ENCODE data around the gene HDLBP.

The HDLBP gene

DNA sequence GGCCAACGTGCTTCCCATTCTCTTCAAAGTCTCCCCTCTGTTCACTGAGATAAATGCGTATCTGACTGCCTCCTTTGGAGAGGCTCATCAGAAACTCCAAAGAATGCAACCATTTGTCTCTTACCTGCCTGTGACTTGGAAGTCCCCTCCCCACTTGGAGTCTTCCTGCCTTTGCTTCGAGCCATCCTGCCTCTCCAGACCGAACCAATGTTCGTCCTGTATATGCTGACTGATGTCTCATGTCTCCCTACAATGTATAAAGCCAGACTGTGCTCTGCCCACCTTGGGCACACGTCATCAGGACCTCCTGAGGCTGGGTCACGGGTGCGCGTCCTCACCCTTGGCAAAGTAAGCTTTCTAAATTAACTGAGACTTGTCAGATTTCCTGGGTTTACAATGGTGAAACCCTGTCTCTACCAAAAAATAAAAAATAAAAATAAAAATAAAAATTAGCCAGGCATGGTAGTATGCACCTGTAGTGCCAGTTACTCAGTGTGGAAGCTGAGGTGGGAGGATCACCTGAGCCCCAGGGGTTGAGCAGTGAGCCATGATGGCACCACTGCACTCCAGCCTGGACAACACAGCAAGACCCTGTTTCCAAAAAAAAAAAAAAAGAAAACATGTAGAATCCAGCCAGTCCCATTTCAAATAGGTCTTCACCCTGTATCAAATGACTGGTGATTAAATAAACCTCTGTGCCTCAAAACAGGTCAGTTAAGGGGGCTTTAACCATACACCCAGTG, 29.0 kb downstream of the HDLBP start:
- H4K20me1 ChIP-seq (ENCODE audit: insufficient read depth, low read length): peaks cover 38% of the 10 kb centered on the region
- no peak overlapping the region for H3K27ac ChIP-seq (ENCODE audit: low read length)

DNA sequence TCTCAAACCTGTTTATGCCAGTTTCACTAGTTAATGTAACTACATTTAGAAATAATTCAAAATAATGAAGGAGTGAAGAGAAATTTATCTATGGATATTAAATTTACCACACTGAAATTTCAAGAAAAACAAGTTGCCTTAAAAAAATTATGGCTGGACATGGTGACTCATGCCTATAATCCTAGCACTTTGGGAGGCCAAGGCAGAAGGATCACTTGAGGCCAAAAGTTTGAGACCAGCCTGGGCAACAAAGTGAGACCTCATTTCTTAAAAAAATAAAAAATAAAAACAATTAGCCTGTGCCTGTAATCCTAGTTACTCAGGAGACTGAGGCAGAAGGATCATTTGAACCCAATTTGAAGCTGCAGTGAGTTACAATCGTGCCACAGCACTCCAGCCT, 29.9 kb downstream of the HDLBP start:
- H3K4me1 ChIP-seq (ENCODE audit: low read length): peaks cover under 1% of the 10 kb centered on the region; the same call in 1 of the 2 replicates
- peaks cover 51% of the 10 kb centered on the region for H3K79me2 ChIP-seq (ENCODE audit: low read length)
- H3K36me3 ChIP-seq (replicated peaks; ENCODE audit: low read depth, low read length): no peaks in the 10 kb centered on the region
- no peaks in the 10 kb centered on the region for H3K9me3 ChIP-seq (ENCODE audit: insufficient read depth, low read length)
- H3K4me3 ChIP-seq (ENCODE audit: low read length): no peak overlapping the region
- H2AFZ ChIP-seq (ENCODE audit: low read depth, low read length): no peak overlapping the region
- H3K27me3 ChIP-seq (ENCODE audit: low read depth, low read length): no peaks in the 10 kb centered on the region
- TF ChIP-seq, protein P1, sequence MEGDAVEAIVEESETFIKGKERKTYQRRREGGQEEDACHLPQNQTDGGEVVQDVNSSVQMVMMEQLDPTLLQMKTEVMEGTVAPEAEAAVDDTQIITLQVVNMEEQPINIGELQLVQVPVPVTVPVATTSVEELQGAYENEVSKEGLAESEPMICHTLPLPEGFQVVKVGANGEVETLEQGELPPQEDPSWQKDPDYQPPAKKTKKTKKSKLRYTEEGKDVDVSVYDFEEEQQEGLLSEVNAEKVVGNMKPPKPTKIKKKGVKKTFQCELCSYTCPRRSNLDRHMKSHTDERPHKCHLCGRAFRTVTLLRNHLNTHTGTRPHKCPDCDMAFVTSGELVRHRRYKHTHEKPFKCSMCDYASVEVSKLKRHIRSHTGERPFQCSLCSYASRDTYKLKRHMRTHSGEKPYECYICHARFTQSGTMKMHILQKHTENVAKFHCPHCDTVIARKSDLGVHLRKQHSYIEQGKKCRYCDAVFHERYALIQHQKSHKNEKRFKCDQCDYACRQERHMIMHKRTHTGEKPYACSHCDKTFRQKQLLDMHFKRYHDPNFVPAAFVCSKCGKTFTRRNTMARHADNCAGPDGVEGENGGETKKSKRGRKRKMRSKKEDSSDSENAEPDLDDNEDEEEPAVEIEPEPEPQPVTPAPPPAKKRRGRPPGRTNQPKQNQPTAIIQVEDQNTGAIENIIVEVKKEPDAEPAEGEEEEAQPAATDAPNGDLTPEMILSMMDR (IDR thresholded peaks at IDR 0.05; ENCODE audit: low read depth, low read length): no peak
- TF ChIP-seq EZH2phosphoT487 (IDR thresholded peaks at IDR 0.05; ENCODE audit: low read depth): no peak
- no peak overlapping the region for H3K4me2 ChIP-seq (ENCODE audit: low read length)
- H4K20me1 ChIP-seq (ENCODE audit: insufficient read depth, low read length): peaks cover 28% of the 10 kb centered on the region
- H3K27ac ChIP-seq (ENCODE audit: low read length): no peak overlapping the region
- no peak overlapping the region for H3K9ac ChIP-seq (ENCODE audit: low read length)

More for the DNA sequence above, 29.0 kb downstream of the HDLBP start:
- Histone ChIP-seq H3K27me3 (ENCODE audit: low read depth, low read length) (no peaks in the 10 kb centered on the region), H3K4me2 (ENCODE audit: low read length) (no peak overlapping the region), H3K9ac (ENCODE audit: low read length) (no peak overlapping the region), H3K4me3 (ENCODE audit: low read length) (no peak overlapping the region), H3K36me3 (replicated peaks; ENCODE audit: low read depth, low read length) (no peaks in the 10 kb centered on the region), H3K9me3 (ENCODE audit: insufficient read depth, low read length) (no peaks in the 10 kb centered on the region), H3K79me2 (ENCODE audit: low read length) (peaks cover 58% of the 10 kb centered on the region), H2AFZ (ENCODE audit: low read depth, low read length) (no peak overlapping the region), H3K4me1 (ENCODE audit: low read length) (no peaks in the 10 kb centered on the region)
- no peak for TF ChIP-seq EZH2phosphoT487 (IDR thresholded peaks at IDR 0.05; ENCODE audit: low read depth)
- TF ChIP-seq, protein P1 (IDR thresholded peaks at IDR 0.05; ENCODE audit: low read depth, low read length): no peak

DNA sequence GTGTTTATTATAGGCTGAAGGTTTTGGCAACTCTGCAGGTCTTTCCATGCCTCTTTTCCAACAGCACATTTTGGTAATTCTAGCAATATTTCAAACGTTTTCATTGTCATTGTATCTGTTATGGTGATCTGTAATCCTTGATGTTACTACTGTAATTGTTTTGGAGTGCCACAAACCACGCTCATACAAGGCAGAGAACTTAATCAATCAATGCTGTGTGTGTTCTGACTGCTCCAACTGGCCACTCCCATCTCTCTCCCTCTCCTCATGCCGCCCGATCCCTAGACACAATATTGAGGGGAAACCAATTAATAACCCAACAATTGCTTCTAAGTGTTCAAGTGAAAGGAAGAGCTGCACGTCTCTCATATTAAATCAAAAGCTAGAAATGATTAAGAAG, 32.9 kb downstream of the HDLBP start:
- H3K79me2 ChIP-seq (ENCODE audit: low read length): peaks cover 44% of the 10 kb centered on the region
- 0 out of 2 replicates have a peak, but pooled peaks cover 15% of the 10 kb centered on the region for H4K20me1 ChIP-seq (ENCODE audit: insufficient read depth, low read length)
- H3K27me3 ChIP-seq (ENCODE audit: low read depth, low read length): no peaks in the 10 kb centered on the region
- no peaks in the 10 kb centered on the region for H3K9me3 ChIP-seq (ENCODE audit: insufficient read depth, low read length)
- H3K36me3 ChIP-seq (replicated peaks; ENCODE audit: low read depth, low read length): peaks cover 4% of the 10 kb centered on the region
- no peak for TF ChIP-seq EZH2phosphoT487 (IDR thresholded peaks at IDR 0.05; ENCODE audit: low read depth)
- TF ChIP-seq, protein P1 (IDR thresholded peaks at IDR 0.05; ENCODE audit: low read depth, low read length): no peak
- no peak overlapping the region for H3K4me2 ChIP-seq (ENCODE audit: low read length)
- H3K27ac ChIP-seq (ENCODE audit: low read length): no peak overlapping the region
- H3K4me1 ChIP-seq (ENCODE audit: low read length): peaks cover 4% of the 10 kb centered on the region; the same call in 1 of the 2 replicates
- H2AFZ ChIP-seq (ENCODE audit: low read depth, low read length): no peak overlapping the region
- no peak overlapping the region for H3K4me3 ChIP-seq (ENCODE audit: low read length)
- no peak overlapping the region for H3K9ac ChIP-seq (ENCODE audit: low read length)

DNA sequence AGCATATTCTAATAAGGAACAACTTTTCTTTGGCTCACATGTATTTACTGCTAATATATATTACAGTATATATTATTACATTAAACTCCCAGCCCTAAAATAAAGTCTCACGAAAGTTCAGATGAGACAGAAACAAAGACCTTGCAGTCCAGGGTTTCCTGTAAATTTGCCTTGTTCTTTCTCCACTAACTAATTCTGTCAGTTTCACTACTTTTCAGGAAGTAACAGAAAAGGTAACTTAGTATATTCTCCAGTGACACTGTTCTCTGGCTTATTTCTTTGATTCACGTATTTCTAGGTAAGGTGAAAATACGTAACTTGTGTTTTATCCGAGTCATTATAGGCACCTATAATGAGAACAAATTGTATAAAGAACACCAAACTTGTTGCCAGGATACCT, 35.2 kb downstream of the HDLBP start:
- Histone ChIP-seq H3K27ac (ENCODE audit: low read length) (no peak overlapping the region), H3K36me3 (replicated peaks; ENCODE audit: low read depth, low read length) (peaks cover 16% of the 10 kb centered on the region), H3K4me2 (ENCODE audit: low read length) (no peak overlapping the region), H3K79me2 (ENCODE audit: low read length) (peaks cover 53% of the 10 kb centered on the region), H3K4me3 (ENCODE audit: low read length) (no peak overlapping the region), H2AFZ (ENCODE audit: low read depth, low read length) (no peak overlapping the region), H4K20me1 (ENCODE audit: insufficient read depth, low read length) (0 out of 2 replicates have a peak, but pooled peaks cover 15% of the 10 kb centered on the region), H3K9ac (ENCODE audit: low read length) (no peak overlapping the region), H3K9me3 (ENCODE audit: insufficient read depth, low read length) (peaks cover 4% of the 10 kb centered on the region; the same call in 1 of the 2 replicates), H3K4me1 (ENCODE audit: low read length) (peaks cover 4% of the 10 kb centered on the region; the same call in 1 of the 2 replicates), H3K27me3 (ENCODE audit: low read depth, low read length) (no peaks in the 10 kb centered on the region)
- no peak for TF ChIP-seq EZH2phosphoT487 (IDR thresholded peaks at IDR 0.05; ENCODE audit: low read depth)
- TF ChIP-seq, protein P1 (IDR thresholded peaks at IDR 0.05; ENCODE audit: low read depth, low read length): no peak

Measured in OCI-LY3 (cell line).